Gastroesophageal sphincter (tissue), 3 donors: Measurements from ENCODE around the gene PLAC8L1.

Source experiments
- EP300 ChIP-seq: sonication (generic); formaldehyde crosslinking; IDR thresholded peaks from one replicate; pipeline ENCODE4 v1.6.1; 2017; ENCODE audit warnings: antibody characterized with exemption, mild to moderate bottlenecking
- POLR2A ChIP-seq, 2 donors: fragments of 450-650 bp; IDR thresholded peaks; one replicate each; pipeline ENCODE4 v1.6.1; 2017; ENCODE audit warnings: antibody characterized with exemption in 2 of 2, mild to moderate bottlenecking in 2 of 2, moderate library complexity in 1 of 2
- POLR2AphosphoS5 ChIP-seq: sonication (generic); formaldehyde crosslinking; IDR thresholded peaks from one replicate; pipeline ENCODE4 v1.6.1; 2017; ENCODE audit warnings: antibody characterized with exemption
- TF ChIP-seq, protein P1 (sequence below), 4 experiments: fragments of 200-600 bp in 2 of 4; fragments of 450-650 bp in 2 of 4; sonication (generic) in 1 of 4; IDR thresholded peaks; one replicate each; pipeline ENCODE4 v1.5.1; 2017 to 2019; ENCODE audit warnings: antibody characterized with exemption in 4 of 4, mild to moderate bottlenecking in 2 of 4, moderate library complexity in 2 of 4

DNA sequence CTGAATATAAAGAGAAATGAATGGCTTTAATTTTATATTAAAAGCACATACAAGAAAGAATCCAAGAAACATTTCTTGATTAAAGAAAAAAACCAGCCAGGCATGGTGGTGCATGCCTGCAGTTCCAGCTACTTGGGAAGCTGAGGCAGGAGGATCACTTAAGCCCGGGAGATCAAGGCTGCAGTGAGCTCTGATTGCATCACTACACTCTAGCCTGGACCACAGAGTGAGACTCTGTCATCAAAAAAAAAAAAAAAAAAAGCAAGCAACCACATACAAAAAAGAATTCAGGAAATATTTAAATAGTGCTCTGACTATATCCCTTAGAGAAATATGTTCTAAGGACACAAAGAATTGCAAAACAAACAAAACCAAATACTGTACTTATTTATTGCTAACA, 2.5 kb upstream of the PLAC8L1 start:
- TF ChIP-seq POLR2A (IDR thresholded peaks at IDR 0.05) (no peak), POLR2AphosphoS5 (no peak), EP300 (no peak)
- TF ChIP-seq, protein P1, sequence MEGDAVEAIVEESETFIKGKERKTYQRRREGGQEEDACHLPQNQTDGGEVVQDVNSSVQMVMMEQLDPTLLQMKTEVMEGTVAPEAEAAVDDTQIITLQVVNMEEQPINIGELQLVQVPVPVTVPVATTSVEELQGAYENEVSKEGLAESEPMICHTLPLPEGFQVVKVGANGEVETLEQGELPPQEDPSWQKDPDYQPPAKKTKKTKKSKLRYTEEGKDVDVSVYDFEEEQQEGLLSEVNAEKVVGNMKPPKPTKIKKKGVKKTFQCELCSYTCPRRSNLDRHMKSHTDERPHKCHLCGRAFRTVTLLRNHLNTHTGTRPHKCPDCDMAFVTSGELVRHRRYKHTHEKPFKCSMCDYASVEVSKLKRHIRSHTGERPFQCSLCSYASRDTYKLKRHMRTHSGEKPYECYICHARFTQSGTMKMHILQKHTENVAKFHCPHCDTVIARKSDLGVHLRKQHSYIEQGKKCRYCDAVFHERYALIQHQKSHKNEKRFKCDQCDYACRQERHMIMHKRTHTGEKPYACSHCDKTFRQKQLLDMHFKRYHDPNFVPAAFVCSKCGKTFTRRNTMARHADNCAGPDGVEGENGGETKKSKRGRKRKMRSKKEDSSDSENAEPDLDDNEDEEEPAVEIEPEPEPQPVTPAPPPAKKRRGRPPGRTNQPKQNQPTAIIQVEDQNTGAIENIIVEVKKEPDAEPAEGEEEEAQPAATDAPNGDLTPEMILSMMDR (IDR thresholded peaks at IDR 0.05): no peak
